Ovary (tissue), 9 donors: Measurements from ENCODE around the gene HOXC11. TPM values are rescaled to one million over a fixed set of nuclear protein-coding genes. Genes with fewer than 3 reads are reported as not detected.

ENCODE experiments used
- DNase-seq, 5 donors: peaks; one replicate each; pipeline ENCODE4 v3.0.0-alpha.2; 2019 to 2020
- H3K27ac ChIP-seq, 2 donors: fragments of 200-600 bp; one replicate each; pipeline versions ENCODE4 v1.5.1 to v1.8.0; 2019 to 2022
- H3K27me3 ChIP-seq: fragments of 200-600 bp; one replicate; pipeline ENCODE4 v1.8.0; 2022
- H3K36me3 ChIP-seq: fragments of 200-600 bp; sonication (generic); one replicate; pipeline ENCODE4 v1.5.1; 2019
- H3K4me1 ChIP-seq: one replicate; pipeline ENCODE4 v1.8.1; 2013; ENCODE audit warnings: mild to moderate bottlenecking, moderate library complexity; ENCODE audit not compliant: insufficient read depth
- H3K4me3 ChIP-seq: fragments of 200-600 bp; sonication (generic); one replicate; pipeline ENCODE4 v1.5.1; 2017
- H3K9me3 ChIP-seq, 2 donors: fragments of 200-600 bp in 1 of 2; sonication (generic) in 1 of 2; one replicate each; pipeline versions ENCODE4 v1.5.1 to v1.8.1; 2013 to 2019; ENCODE audit warnings: mild to moderate bottlenecking in 1 of 2, moderate library complexity in 1 of 2
- EP300 ChIP-seq: sonication (generic); formaldehyde crosslinking; IDR thresholded peaks from one replicate; pipeline ENCODE4 v1.6.1; 2017; ENCODE audit warnings: antibody characterized with exemption
- POLR2A ChIP-seq: fragments of 450-650 bp; IDR thresholded peaks from one replicate; pipeline ENCODE4 v1.6.1; 2017; ENCODE audit warnings: antibody characterized with exemption, mild to moderate bottlenecking, moderate library complexity
- WGBS, 3 donors: extraction: QIAGEN DNeasy Blood & Tissue Kit in 1 of 3; methylation state at CpG; one replicate each; pipeline versions ENCODE4 v1.1.5 to v1.1.7; 2013 to 2017; 5-methylcytosine and 5-hydroxymethylcytosine counted together
- intact Hi-C, 4 donors: fragments of 100-400 bp; cut with DNase I; formaldehyde crosslinking; loops; one replicate each; pipeline versions ENCODE4 v1.11.0 to v1.15.1; 2022 to 2023
- polyA plus RNA-seq, 2 donors: library from polyadenylated mRNA; stranded (reverse); fragments of 200-250 nt in 1 of 2; fragments of 350-450 nt in 1 of 2; fragmentation: Illumina TruSeq in 1 of 2; extraction: RNeasy Lipid Tissue Mini Kit (QIAGEN cat#74804) in 1 of 2; gene quantifications; one replicate each; pipeline ENCODE4 v1.2.3, GENCODE V29; 2013 to 2014
- total RNA-seq, 7 donors: library from RNA; depleted of rRNA in 2 of 7; stranded (reverse); fragments of >200 nt in 2 of 7; fragmentation: NEBNext Ultra II Directional in 3 of 7; extraction: Animal tissue kit (Norgen Biotek cat#: 25700) in 3 of 7; gene quantifications; one replicate each; pipeline versions ENCODE4 v1.1.0 to v1.2.4, GENCODE V29; 2016 to 2023
- TF ChIP-seq, protein P1 (sequence below), 3 donors: fragments of 450-650 bp in 2 of 3; fragments of 200-600 bp in 1 of 3; IDR thresholded peaks; one replicate each; pipeline versions ENCODE4 v1.5.1 to v1.8.0; 2016 to 2022; ENCODE audit warnings: antibody characterized with exemption in 3 of 3, mild to moderate bottlenecking in 1 of 3
- donor health status: DM: no; HTN: no; CAD: no; lungs with moderate emphysema.
- donor health status: DM: no; HTN: no; CAD: no.
- donor health status: Bipolar disorder and iron deficiency.
- donor health status: DM: yes; HTN: yes; CAD: no.
- donor health status: DM: no; HTN: no; CAD: no.
- donor health status: DM: yes; HTN: yes; CAD: no.

The HOXC11 gene
- total and polyA plus RNA-seq, 9 donors, result 0.12 to 1.1 TPM; not detected in 7

DNA sequence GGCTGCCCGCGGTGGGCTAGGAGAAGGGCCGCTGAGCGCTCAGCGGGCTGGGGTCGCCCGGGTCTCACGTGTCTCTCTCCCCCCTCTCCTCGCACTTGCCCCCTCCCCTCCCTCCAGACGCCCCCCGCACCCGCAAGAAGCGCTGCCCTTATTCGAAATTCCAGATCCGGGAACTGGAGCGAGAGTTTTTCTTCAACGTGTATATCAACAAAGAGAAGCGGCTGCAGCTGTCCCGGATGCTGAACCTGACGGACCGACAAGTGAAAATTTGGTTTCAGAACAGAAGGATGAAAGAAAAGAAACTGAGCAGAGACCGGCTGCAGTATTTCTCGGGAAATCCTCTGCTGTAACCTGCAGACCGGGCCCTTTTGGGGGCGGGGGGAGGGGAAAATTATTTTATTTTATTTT, 2.1 kb downstream of the HOXC11 start:
- Histone ChIP-seq H3K27me3 (no peaks in the 10 kb centered on the region), H3K36me3 (no peaks in the 10 kb centered on the region), H3K27ac (no peak overlapping the region), H3K4me1 (peaks cover 2% of the 10 kb centered on the region), H3K4me3 (peak overlapping the region; percentile 31), H3K9me3 (no peaks in the 10 kb centered on the region)
- 3 to 4% (median 3%) methylated on average over 25 of the region's 25 CpGs for WGBS, 3 donors
- DNase-seq, result no peak
- intact Hi-C loops, result no loop called here
- TF ChIP-seq POLR2A, result no peak
- TF ChIP-seq EP300, result no peak
- TF ChIP-seq, protein P1, sequence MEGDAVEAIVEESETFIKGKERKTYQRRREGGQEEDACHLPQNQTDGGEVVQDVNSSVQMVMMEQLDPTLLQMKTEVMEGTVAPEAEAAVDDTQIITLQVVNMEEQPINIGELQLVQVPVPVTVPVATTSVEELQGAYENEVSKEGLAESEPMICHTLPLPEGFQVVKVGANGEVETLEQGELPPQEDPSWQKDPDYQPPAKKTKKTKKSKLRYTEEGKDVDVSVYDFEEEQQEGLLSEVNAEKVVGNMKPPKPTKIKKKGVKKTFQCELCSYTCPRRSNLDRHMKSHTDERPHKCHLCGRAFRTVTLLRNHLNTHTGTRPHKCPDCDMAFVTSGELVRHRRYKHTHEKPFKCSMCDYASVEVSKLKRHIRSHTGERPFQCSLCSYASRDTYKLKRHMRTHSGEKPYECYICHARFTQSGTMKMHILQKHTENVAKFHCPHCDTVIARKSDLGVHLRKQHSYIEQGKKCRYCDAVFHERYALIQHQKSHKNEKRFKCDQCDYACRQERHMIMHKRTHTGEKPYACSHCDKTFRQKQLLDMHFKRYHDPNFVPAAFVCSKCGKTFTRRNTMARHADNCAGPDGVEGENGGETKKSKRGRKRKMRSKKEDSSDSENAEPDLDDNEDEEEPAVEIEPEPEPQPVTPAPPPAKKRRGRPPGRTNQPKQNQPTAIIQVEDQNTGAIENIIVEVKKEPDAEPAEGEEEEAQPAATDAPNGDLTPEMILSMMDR (IDR thresholded peaks at IDR 0.05), result no peak

DNA sequence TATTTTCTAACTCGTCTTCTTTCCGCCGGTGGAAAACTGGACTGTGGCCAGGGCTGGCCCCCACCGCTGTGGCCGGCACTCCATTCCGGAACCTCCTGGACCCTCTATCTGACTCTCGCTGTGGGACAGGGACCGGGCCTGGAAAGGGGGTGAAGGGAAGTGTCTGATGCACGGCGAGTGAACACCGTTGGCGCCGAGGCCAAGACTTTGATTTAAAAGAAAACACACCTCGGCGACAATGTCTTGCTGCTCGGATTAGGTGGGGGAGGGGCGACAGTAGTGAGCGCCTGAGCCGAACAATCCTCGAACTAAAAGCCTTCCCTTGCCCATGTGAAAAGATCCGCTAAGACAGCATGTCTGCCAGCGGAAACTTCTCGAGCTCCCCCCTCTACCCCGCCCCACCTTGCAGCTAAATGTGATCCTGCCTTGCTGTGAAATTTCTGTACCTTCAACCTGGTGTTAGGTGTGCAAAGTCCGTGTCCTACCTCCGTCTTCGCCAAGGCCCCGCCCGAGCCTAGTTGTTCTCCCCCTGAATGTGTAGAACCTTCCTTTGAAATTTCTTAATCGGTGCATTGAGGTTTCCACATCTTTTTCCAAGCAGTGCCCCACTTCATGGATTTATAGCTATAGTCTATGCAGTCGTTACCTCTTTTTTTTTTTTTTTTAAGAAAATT, 2.7 kb downstream of the HOXC11 start:
- peak in 1 of 5 donors; percentile 36 for DNase-seq
- intact Hi-C loops, result no loop called here
- Histone ChIP-seq H3K27ac (no peak overlapping the region), H3K4me1 (peaks cover 2% of the 10 kb centered on the region), H3K4me3 (no peak overlapping the region), H3K27me3 (no peaks in the 10 kb centered on the region), H3K36me3 (no peaks in the 10 kb centered on the region), H3K9me3 (no peaks in the 10 kb centered on the region)
- TF ChIP-seq EP300, result no peak
- TF ChIP-seq, protein P1 (IDR thresholded peaks at IDR 0.05), result no peak
- no peak for TF ChIP-seq POLR2A
- 11 to 40% (median 12%) methylated on average over 31 of the region's 31 CpGs for WGBS, 3 donors

DNA sequence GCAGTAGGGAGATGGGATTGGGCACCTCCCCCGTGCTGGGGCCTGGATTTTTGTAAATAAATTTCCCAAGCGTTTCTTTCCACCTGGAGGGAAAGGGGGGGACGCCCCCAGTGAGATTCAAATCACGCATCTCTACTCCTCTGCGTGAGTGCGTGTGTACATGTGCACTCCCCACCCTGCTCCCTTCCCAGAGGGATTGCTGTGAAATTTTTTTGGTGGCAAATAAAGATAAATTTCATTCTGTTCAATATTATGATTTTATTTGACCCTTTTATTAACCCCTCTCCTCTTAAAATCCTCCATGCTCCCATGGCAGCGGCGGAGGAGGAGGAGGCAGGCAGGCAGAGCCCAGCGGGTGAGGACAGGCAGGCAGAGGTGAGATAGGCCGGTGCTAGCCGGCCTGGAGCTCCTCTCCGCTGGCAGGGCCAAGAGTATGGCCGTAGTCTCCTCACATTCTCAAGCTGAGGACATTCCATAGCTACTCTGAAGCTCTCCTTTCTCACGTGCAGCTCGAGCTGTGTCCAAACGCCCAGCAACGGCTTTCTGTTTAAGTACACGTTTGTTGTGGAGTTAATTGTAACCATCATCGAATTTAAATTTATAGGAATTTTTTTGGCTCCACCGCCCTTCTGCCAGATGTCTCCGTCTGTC, 3.4 kb downstream of the HOXC11 start:
- Histone ChIP-seq H3K27me3 (no peaks in the 10 kb centered on the region), H3K27ac (no peak overlapping the region), H3K36me3 (no peaks in the 10 kb centered on the region), H3K4me1 (peaks cover 2% of the 10 kb centered on the region), H3K9me3 (no peaks in the 10 kb centered on the region), H3K4me3 (no peak overlapping the region)
- no peak for DNase-seq
- WGBS, 3 donors, result 15 to 34% (median 16%) methylated on average over 21 of the region's 21 CpGs
- intact Hi-C loops, result no loop called here
- TF ChIP-seq, protein P1 (IDR thresholded peaks at IDR 0.05), result no peak
- TF ChIP-seq POLR2A (no peak), EP300 (no peak)

DNA sequence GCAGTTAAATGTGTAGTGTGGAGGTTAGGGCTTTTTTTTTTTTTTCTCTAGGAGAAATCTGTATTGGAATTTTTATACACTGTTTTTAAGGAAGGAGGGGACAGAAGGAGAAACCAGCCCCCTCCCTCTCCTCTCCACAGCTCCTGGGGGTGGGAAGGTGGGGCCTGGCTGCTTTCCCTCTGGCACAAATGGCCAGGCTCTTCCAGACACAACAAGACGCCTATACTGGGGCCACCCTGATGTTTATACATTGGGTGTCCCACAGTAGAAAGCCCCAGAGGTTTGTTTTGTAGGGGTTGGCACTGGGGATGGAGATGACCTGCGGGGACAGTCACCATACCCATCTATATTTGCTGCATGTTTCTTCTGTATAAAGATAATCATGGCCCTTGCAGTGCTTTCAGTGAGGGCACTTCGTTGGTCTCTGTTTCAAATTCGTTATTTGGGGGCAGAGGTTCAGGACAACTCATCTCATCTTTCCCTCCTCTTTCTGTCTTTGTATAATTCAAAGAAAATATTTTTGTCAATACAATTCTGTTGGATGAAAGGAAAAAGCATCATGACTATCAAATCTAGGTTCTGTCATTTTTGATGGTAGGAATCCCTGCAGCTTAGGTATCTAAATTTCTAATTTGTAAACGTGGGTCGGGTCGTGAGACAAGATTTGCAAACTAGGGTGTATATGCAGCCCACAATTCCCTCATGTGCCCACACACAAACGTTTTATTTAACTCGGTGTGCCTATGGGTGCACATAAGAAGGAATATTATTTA, 4.1 kb downstream of the HOXC11 start:
- H3K27ac ChIP-seq, result no peak overlapping the region
- no peak overlapping the region for H3K4me3 ChIP-seq
- 17 to 57% (median 17%) methylated on average over 9 of the region's 9 CpGs for WGBS, 3 donors
- TF ChIP-seq POLR2A, result no peak
- no peak for TF ChIP-seq EP300
- TF ChIP-seq, protein P1 (IDR thresholded peaks at IDR 0.05), result no peak
- H3K36me3 ChIP-seq, result no peaks in the 10 kb centered on the region
- H3K9me3 ChIP-seq, result no peaks in the 10 kb centered on the region
- no peak for DNase-seq
- H3K27me3 ChIP-seq, result no peaks in the 10 kb centered on the region
- peaks cover 2% of the 10 kb centered on the region for H3K4me1 ChIP-seq
- intact Hi-C loops, result no loop called here
